ENCODE results near the gene CST1.
"Not testable (repeated sequence)": the region's sequence is repeated elsewhere in the genome, so short reads cannot be mapped to it uniquely, and the experiment has no call there.

CST1 gene

GRCh38 chr20:23750786-23751185, at the start of gene CST1:
Gene CST1 (minus strand): TSS chr20:23750935. CDS start chr20:23750866, 69 bp downstream.
- DNase-seq, result not testable (repeated sequence)

GRCh38 chr20:23799216-23799847, 48.6 kb upstream of the CST1 start:
- DNase-seq, result not testable (repeated sequence)

- no peak for DNase-seq
Measured at GRCh38 chr20:23795526-23795925, 44.8 kb upstream of the CST1 start.

- DNase-seq, result no peak
Measured at GRCh38 chr20:23794841-23795240, 44.1 kb upstream of the CST1 start.

GRCh38 chr20:23794065-23794464, 43.3 kb upstream of the CST1 start:
- DNase-seq, result no peak

GRCh38 chr20:23783447-23783846, 32.7 kb upstream of the CST1 start:
- no peak for DNase-seq

- no peak for DNase-seq
Measured at GRCh38 chr20:23782366-23782983, 31.7 kb upstream of the CST1 start.

- not testable (repeated sequence) for DNase-seq
Measured at GRCh38 chr20:23778676-23779075, 27.9 kb upstream of the CST1 start.

GRCh38 chr20:23777380-23777779, 26.6 kb upstream of the CST1 start:
- not testable (repeated sequence) for DNase-seq

GRCh38 chr20:23776067-23776771, 25.5 kb upstream of the CST1 start:
- DNase-seq, result no peak

GRCh38 chr20:23774081-23774480, 23.3 kb upstream of the CST1 start:
- DNase-seq, result no peak

GRCh38 chr20:23773579-23773978, 22.8 kb upstream of the CST1 start:
- no peak for DNase-seq

- no peak for DNase-seq
Measured at GRCh38 chr20:23773127-23773526, 22.4 kb upstream of the CST1 start.

GRCh38 chr20:23772074-23772473, 21.3 kb upstream of the CST1 start:
- no peak for DNase-seq

GRCh38 chr20:23770384-23770783, 19.6 kb upstream of the CST1 start:
- DNase-seq, result no peak

GRCh38 chr20:23768520-23768919, 17.8 kb upstream of the CST1 start:
- not testable (repeated sequence) for DNase-seq

- DNase-seq, result no peak
Measured at GRCh38 chr20:23766531-23766930, 15.8 kb upstream of the CST1 start.

- no peak for DNase-seq
Measured at GRCh38 chr20:23765578-23765977, 14.8 kb upstream of the CST1 start.

GRCh38 chr20:23764630-23765029, 13.9 kb upstream of the CST1 start:
- DNase-seq, result not testable (repeated sequence)

GRCh38 chr20:23763345-23763744, 12.6 kb upstream of the CST1 start:
- no peak for DNase-seq

- no peak for DNase-seq
Measured at GRCh38 chr20:23759306-23759940, 8.7 kb upstream of the CST1 start.

- not testable (repeated sequence) for DNase-seq
Measured at GRCh38 chr20:23756792-23757191, 6.1 kb upstream of the CST1 start.

GRCh38 chr20:23755131-23755611, 4.4 kb upstream of the CST1 start:
- DNase-seq, result not testable (repeated sequence)
